SKM-1 (cell line): ENCODE data around the gene AP1S1.
"Not testable (repeated sequence)": the region's sequence is repeated elsewhere in the genome, so short reads cannot be mapped to it uniquely, and the experiment has no call there.

Experiments used
- DNase-seq: peaks from one replicate; lab custom pipeline; 2025; ENCODE audit not compliant: unreplicated experiment; lab: John Stamatoyannopoulos, UW

The AP1S1 gene

GRCh38 chr7:101124376-101125056, 29.8 kb upstream of the AP1S1 start:
- DNase-seq = peak; percentile 19

GRCh38 chr7:101125989-101126650, 28.2 kb upstream of the AP1S1 start:
- no peak for DNase-seq

GRCh38 chr7:101126651-101127459, 27.4 kb upstream of the AP1S1 start, which contains the start of gene SERPINE1:
Gene SERPINE1 (plus strand): TSS chr7:101127104. CDS start chr7:101128394, 1,290 bp downstream.
- DNase-seq = no peak

GRCh38 chr7:101127460-101128039, 26.7 kb upstream of the AP1S1 start:
- DNase-seq = no peak

- DNase-seq = no peak
Measured at GRCh38 chr7:101128040-101128834, 26.0 kb upstream of the AP1S1 start.

GRCh38 chr7:101129603-101130117, 24.6 kb upstream of the AP1S1 start:
- no peak for DNase-seq

GRCh38 chr7:101132626-101133600, 21.4 kb upstream of the AP1S1 start:
- not testable (repeated sequence) for DNase-seq

GRCh38 chr7:101133621-101134398, 20.5 kb upstream of the AP1S1 start:
- DNase-seq = no peak

GRCh38 chr7:101134399-101134980, 19.8 kb upstream of the AP1S1 start:
- DNase-seq = no peak

- DNase-seq = no peak
Measured at GRCh38 chr7:101137651-101138212, 16.5 kb upstream of the AP1S1 start.

- DNase-seq = peak; percentile 83
Measured at GRCh38 chr7:101138213-101138870, 15.9 kb upstream of the AP1S1 start.

GRCh38 chr7:101140339-101140699, 14.0 kb upstream of the AP1S1 start:
- DNase-seq = no peak

- no peak for DNase-seq
Measured at GRCh38 chr7:101140746-101141382, 13.4 kb upstream of the AP1S1 start.

GRCh38 chr7:101151908-101152651, 2.2 kb upstream of the AP1S1 start:
- no peak for DNase-seq

- no peak for DNase-seq
Measured at GRCh38 chr7:101154693-101155102, 422 bp downstream of the AP1S1 start.

- DNase-seq = no peak
Measured at GRCh38 chr7:101155303-101155702, 1.0 kb downstream of the AP1S1 start.
